ENCODE results near the gene STK38L.

The STK38L gene

DNA sequence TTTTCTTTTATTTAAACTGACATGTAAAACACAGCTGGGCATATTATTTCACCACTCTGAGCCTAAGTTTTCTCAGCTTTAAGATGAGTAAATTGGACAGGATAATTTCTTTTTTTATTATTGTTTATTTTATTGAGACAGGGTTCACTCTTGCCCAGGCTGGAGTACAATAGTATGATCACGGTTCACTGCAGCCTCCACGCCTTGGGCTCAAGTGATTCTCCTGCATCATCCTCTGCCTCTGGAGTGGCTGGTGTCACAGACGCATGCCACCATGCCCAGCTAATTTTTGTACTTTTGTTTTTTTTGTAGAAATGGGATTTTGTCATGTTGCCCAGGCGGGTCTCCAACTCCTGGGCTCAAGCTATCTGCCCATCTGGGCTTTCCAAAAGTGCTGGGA lies 101.3 kb downstream of the STK38L start:
- no peak for DNase-seq (ENCODE audit: low read depth, low spot score)

DNA sequence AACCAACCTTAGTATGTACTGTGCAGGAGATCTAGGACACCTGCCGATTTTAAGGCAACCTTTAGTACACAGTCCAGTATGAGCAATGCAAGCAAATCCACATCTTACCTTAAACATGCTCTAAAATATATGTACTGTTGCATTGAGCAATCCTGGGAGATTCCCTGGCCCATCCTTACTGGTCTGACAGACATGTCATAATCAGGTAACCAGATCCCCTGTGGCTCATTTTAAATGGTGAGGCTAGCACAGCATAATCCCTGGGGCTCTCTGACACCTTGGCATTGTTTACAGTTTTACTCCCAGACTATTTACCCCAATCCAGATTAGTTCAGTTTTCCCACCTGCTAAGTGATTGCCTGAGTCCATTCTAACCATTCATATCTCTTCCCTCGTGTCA lies 103.7 kb downstream of the STK38L start:
- no peak for DNase-seq (ENCODE audit: low read depth, low spot score)

DNA sequence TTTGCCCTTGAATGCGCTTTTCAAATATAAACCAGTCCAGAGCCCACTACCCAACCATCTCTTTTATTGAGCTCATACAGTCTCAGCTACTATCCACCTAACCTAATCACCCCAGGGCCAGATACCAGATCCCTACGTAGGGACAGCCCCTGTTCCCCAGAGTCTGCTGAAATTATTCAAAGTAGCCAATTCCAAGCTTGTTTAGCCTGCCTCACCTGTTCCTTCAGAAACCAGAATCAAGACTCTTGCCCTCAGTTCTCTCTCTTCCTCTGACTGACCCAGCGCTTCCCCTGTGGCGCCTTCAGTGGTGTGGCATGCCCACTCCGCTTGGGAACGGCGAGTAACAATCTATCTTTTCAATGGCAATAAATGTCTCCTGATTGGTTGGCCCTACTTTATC lies 107.4 kb downstream of the STK38L start:
- DNase-seq (ENCODE audit: low read depth, low spot score), result no peak

- no peak for DNase-seq (ENCODE audit: low read depth, low spot score)
Measured at GRCh38 chr12:27355486-27355885, 111.4 kb downstream of the STK38L start.

- DNase-seq (ENCODE audit: low read depth, low spot score), result no peak
Measured at GRCh38 chr12:27355979-27356378, 111.9 kb downstream of the STK38L start.

DNA sequence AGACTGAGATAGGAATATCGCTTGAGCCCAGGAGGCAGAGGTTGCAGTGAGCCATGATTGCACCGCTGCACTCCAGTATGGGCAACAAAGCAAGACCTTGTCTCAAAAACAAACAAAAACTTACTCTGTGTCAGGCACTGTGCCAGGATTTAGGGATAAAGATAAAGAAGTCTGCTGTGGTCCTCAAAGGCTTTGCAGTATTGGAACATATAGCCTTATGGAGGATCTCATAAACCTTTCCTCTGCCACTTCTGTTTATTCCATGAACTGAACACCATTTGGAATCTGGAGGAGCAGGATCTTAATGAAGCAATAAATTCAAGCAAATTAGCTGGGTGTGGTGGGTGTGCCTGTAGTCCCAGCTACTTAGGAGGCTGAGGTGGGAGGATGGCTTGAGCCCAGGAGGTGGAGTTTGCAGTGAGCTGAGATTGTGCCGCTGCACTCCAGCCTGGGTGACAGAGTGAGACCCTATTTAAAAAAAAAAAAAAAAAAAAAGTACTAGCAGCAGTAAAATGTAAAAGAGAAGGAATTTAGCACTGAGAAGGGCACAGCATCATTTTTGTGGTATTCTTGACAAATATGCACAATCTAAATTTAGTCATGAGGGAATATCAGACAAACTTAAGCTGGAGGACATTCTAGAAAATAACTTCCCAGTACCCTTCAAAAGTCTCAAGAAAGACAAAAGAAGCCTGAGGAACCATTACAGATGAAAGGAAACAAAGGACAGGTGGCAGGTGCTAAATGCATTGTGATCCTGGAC lies 115.7 kb downstream of the STK38L start:
- DNase-seq (ENCODE audit: low read depth, low spot score), result no peak

GRCh38 chr12:27361372-27361771 lies 117.3 kb downstream of the STK38L start:
- DNase-seq (ENCODE audit: low read depth, low spot score), result no peak

- DNase-seq (ENCODE audit: low read depth, low spot score), result no peak
Measured at GRCh38 chr12:27366621-27367020, 122.5 kb downstream of the STK38L start.

DNA sequence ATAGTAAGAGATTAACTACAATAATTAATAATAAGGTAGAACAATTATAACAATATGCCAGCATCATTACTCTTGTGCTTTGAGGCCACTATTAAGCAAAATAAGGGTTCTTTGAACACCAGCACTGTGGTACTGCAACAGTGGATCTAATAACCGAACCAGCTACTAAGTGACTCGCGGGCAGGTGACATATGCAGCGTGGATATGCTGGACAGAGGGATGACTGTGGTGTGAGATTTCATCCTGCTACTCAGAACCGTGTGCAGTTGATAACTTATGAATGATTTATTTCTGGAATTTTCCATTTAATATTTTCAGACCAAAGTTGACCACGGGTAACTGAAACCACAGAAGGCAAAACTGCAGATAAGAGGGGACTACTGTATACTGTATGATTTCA lies 123.0 kb downstream of the STK38L start:
- no peak for DNase-seq (ENCODE audit: low read depth, low spot score)
